Muscle of arm (tissue), 12 donors: ENCODE data around the gene MPRIP. TPM values are rescaled to one million over a fixed set of nuclear protein-coding genes. Genes with fewer than 3 reads are reported as not detected.
"Not testable (repeated sequence)": the region's sequence is repeated elsewhere in the genome, so short reads cannot be mapped to it uniquely, and the experiment has no call there.

Source experiments
- DNase-seq: peaks from one replicate; pipeline ENCODE4 v3.0.0-alpha.2; 2013
- polyA plus RNA-seq, 12 donors: library from polyadenylated mRNA; unstranded; fragments of 120-200 nt; gene quantifications; one replicate each; pipeline ENCODE4 v1.2.1, GENCODE V29; 2013; ENCODE audit not compliant: insufficient read length in 12 of 12

MPRIP gene
- polyA plus RNA-seq, 12 donors: 100 to 231 (median 191) TPM

DNA sequence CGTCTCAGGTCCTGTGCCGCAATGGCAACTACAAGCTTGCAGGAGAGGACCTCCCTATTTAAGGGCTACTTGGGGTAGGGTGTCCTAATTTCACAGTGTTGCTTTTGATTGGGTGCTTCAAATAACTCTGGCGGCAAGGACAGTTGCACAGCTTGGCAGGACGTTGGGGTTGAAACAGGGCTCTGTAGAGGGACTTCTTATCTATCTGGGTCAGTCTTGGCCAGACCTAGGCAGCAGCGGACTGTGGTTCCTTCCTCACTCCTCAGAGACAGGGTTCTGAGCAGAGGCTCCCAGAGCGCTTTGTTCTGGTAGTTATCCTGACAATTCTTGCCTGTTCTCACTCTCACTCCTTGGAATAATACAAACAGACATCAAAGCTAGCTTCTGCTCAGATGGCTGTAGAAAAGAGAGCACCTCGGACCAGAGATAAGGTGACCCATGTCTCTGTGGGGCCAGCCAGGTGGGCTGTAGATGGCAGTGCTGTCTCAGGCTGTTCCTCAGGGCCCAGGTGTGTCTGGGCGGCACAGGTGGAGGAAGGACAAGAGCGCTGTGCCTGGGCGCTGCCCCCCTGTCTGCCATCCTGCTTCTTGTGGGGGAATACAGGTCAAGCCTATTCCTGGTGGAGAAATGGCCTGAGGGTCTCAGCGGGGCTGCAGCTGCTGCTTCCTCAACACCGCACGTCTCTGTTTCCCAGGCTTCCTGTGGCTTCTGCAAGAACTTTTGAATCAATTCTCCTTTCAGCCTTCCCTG, 102.8 kb downstream of the MPRIP start:
- DNase-seq: no peak

DNA sequence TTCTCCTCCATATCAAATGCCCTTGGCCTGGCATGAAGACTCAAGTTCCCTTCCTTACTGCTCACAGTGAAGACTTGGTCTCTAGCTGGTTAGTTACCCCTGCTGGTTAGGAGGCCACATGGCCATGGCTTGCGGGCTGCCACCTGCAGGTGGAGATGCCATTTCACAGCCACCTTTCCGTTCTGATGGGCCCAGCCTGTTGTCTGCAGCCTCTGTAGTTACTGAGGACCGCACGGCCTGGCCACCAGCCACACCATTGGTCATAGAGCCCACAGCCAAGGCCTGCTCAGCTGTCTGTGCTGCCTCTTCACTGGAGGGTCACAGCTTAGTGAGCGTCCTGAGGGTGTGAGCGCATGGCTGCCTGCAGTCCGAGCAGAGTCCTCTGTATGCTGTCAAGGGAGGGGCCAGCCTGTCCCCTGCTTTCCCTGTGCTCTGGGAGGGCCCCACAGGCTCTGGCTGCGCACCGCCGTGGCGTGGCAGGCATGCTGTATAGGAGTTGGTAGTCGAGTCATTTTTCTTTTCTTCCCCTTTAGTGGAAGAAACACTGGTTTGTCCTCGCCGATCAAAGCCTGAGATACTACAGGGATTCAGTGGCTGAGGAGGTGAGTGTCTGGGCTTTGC, 104.6 kb downstream of the MPRIP start:
- no peak for DNase-seq

- no peak for DNase-seq
Measured at GRCh38 chr17:17147821-17148220, 105.6 kb downstream of the MPRIP start.

DNA sequence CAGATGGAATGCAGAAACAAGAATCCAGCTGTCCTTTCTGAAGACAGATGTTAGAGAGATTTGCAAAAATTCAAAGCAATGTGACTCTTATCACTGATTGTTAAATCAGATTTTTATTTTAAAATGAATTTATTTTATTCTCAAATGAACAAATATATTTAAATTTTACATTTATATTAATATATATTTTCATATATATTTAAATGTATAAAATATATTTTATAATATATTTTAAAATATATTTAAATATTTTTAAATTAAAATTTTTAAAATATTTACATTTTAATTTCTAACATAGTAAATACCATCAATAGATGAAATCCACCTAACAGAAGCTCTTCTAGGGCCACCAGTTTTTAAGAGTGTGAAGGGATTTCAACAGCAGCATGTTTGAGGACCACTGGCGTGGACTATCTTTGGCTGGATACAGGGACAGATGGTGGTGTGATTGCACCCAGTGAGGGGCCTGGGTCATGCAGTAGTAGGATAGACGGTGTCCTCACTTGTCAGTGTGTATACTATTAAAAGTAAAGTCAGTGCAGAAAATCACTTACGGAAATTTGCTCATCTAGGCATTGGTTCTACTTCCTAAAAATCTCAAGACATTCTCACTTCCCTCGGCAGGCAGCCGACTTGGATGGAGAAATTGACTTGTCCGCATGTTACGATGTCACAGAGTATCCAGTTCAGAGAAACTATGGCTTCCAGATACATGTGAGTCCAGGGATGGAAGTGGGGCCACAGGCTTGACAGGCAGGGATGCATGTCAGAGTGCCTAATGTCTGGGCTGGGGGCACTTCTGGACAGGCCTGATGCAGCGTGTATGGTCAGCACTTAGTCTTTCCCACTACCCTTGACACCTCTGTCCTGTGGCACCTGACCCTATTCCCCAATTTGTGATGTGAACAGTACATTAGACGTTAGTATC, 107.5 kb downstream of the MPRIP start:
- no peak for DNase-seq

- no peak for DNase-seq
Measured at GRCh38 chr17:17150448-17150800, 108.2 kb downstream of the MPRIP start.

DNA sequence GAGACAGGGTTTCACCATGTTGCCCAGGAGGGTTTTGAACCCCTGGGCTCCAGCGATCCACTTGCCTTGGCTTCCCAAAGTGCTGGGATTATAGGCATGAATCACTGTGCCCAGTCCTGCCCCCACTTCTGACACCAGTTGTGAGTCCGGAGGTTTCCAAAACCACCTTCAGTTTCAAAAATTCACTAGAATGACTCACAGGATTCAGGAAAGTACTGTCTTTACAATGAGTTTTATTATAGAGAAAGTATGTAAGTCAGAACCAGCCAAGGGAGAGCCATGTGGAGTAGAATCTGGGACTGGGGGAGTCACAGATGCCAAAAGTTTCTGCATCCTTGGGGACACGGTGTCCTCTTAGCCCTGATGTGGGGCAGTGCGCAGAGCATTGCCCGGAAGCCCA, 108.8 kb downstream of the MPRIP start:
- no peak for DNase-seq

- no peak for DNase-seq
Measured at GRCh38 chr17:17151541-17151940, 109.3 kb downstream of the MPRIP start.

DNA sequence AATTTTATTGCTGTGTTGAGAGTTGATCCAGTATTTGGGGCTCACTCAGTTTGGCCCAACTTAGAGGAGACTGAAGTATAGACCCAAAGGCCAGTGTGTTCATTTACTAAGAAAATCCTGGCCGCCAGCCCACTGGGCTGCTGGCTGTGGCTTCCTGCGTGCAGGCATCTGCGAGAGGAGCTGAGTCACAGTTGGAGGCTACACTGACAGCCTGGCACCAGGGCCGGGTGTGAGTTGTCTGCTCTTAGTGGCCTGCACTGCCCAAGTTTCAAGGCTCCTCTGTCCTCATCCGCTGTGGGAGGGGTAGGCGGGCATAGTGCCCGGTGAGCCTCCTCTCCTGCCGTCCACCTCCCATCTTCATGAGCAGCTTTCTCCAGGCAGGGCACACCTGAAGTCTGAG, 109.7 kb downstream of the MPRIP start:
- peak; percentile 19 for DNase-seq

- no peak for DNase-seq
Measured at GRCh38 chr17:17152385-17152784, 110.1 kb downstream of the MPRIP start.

- no peak for DNase-seq
Measured at GRCh38 chr17:17153071-17153470, 110.8 kb downstream of the MPRIP start.

DNA sequence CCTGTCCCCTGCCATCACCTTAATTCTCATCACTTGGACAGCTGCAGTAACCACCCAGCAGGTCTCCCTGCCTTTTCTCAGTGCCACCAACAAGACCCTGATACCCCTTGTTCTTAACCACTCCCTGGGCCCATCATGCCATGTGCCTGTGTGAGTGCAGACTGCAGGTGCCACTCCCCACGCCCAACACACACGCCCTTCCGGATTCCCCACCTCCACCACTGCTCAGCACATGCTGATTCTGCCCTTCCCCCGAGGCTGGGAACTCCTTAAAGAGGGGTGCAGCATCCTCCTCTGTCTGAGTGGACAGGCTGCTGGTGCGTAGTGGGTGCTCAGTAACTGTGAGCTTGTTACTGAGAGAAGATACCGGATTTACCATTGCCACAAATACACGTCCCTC, 111.5 kb downstream of the MPRIP start:
- no peak for DNase-seq

GRCh38 chr17:17154556-17154955, 112.3 kb downstream of the MPRIP start:
- no peak for DNase-seq

DNA sequence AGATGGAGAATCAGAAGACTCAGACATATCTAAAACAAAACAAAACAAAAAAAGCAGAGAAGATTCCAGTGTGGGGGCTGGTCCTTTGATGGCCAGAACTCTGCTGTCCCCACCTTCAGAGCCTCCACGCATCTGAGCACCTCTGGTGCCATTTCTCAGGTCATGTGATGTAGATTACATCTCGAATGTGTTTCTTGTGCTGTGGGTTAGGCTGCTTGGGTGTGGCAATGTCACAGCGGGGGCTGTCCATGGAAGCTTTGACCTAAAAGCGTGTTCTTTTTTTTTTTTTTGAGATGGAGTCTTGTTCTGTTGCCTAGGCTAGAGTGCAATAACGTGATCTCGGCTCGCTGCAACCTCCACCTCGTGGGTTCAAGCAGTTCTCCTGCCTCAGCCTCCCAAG, 112.7 kb downstream of the MPRIP start:
- DNase-seq: no peak

- DNase-seq: no peak
Measured at GRCh38 chr17:17155568-17155967, 113.3 kb downstream of the MPRIP start.

- no peak for DNase-seq
Measured at GRCh38 chr17:17156107-17156506, 113.8 kb downstream of the MPRIP start.

DNA sequence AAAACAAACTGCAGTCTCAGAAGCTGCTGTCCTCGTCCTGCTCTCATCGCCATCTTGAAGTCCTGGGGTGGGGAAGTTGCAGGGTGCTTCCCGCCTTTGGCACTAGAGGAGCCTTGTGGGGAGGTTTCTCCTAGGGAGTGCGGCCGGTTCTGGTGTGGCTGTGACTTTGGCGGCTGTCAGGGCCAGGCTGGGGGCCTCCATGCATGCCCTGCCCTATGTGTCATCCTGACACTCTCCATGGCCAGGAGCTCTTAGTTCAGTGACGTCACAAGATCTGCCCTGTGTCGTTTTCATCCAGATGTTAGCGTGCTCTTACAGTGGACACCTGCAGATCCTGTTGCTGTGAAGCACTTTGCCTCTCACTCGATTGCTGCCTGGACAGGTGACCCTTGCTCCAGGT, 114.3 kb downstream of the MPRIP start:
- no peak for DNase-seq

DNA sequence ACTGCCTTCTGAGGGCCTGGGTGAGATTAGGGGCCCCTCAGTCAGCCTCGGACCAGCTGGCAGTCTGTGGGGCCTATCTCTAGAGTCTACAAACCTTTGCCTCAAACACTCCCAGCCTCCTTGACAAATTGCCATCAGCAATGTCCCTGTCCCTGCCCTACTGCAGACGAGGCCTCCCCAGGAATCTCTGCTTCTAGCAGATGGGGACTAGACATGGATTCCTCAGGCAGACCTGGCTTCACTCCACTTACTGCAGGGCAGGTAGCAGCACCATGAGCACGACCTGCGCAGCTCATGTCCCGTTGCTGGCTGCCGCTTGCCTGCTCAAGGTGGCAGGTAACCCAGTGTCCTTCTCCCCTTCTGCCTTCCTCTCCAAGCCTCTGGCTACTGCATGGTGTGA, 114.8 kb downstream of the MPRIP start:
- DNase-seq: no peak

DNA sequence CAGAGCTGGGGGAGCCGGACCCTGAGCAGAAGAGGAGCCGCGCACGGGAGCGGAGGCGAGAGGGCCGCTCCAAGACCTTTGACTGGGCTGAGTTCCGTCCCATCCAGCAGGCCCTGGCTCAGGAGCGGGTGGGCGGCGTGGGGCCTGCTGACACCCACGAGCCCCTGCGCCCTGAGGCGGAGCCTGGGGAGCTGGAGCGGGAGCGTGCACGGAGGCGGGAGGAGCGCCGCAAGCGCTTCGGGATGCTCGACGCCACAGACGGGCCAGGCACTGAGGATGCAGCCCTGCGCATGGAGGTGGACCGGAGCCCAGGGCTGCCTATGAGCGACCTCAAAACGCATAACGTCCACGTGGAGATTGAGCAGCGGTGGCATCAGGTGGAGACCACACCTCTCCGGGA, 116.2 kb downstream of the MPRIP start:
- DNase-seq: not testable (repeated sequence)

- no peak for DNase-seq
Measured at GRCh38 chr17:17159571-17159970, 117.3 kb downstream of the MPRIP start.

DNA sequence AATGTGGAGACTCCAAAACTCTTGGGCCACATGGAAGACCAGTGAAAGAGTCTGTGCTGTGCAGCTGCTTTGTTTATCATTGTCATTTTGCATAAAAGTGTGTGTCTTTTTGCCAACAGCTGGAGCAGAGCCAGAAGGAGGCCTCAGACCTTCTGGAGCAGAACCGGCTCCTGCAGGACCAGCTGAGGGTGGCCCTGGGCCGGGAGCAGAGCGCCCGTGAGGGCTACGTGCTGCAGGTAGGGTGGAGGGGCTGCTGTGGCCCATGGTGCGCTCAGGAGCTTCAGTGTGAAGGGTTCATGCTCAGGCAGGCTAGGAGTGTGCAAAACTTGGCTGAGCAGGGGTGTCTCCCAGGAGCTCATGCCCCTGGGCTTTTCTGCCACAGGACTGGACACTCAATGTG, 118.9 kb downstream of the MPRIP start:
- DNase-seq: no peak

- DNase-seq: no peak
Measured at GRCh38 chr17:17161759-17162158, 119.5 kb downstream of the MPRIP start.

- DNase-seq: no peak
Measured at GRCh38 chr17:17164156-17164555, 121.9 kb downstream of the MPRIP start.

DNA sequence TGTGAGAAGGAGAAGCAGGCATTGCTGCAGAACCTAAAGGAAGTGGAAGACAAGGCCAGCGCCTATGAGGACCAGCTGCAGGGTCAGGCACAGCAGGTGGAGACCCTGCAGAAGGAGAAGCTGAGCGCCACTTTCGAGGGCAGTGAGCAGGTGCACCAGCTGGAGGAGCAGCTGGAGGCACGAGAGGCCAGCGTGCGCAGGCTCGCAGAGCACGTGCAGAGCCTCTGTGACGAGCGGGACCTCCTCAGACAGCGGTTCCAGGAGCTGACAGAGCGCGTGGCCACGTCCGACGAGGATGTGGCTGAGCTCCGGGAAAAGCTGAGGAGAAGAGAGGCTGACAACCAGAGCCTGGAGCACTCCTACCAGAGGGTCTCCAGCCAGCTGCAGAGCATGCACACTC, 122.4 kb downstream of the MPRIP start:
- DNase-seq: no peak
